ENCODE data around the gene LRRK2. TPM values are rescaled to one million over a fixed set of nuclear protein-coding genes. Genes with fewer than 3 reads are reported as not detected.

The LRRK2 gene
- total and polyA plus RNA-seq, 2 donors from 2014 or later, result 8.6 to 110 TPM

DNA sequence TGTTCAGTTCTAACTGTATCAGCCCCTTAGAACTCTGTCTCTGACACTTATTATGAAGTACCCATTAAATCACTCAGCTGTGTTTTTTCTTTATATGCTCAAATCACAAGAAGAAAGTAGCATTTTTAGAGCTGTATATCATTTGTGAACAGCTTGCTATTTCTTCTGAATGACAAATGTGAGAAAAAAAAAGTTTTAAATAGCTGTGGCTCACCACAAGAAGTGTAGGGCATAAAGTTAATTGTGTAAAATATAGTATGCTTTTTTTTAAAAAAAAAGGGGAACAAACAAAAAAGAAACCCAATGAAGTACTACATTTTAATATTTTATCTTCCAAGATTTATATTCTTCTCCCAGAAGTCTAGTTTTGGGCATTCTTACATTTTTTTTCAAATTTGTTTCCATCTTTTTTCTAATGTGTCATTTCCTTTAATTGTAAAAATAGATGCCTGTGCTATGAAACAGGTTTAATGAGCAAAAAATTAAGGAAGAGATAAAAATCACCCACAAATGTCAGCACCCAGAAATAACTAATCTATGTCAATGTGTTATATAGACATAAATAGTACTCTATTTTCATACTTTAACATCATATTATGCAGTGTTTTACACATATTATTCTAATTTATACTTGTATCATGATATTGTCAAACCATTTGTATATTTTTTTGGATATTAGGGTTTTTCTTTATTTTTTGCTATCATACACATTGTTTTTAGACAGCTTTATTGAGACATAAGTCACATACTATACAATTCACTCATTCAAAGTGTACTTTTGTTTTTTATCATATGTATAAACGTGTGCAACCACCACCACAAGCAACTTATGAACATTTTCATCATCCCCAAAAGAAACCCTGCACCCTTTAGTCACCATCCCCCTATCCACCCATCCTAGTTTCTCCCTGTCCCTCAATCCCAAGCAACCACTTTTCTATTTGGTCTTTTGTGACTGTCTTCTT is 22.4 kb upstream of the LRRK2 start:
- intact Hi-C loops (cut with DNase I), result no loop called here
- Histone ChIP-seq H3K9ac (ENCODE audit: low read length in 3 of 3) (no peak overlapping the region), H3K27ac (ENCODE audit: low read depth in 2 of 2, low read length in 2 of 2) (no peak overlapping the region), H3K4me3 (ENCODE audit: low read length in 3 of 3) (no peak overlapping the region), H3K36me3 (ENCODE audit: control insufficient read depth in 2 of 3, insufficient read depth in 3 of 3, low read length in 3 of 3) (no peaks in the 10 kb centered on the region), H3K9me3 (ENCODE audit: control insufficient read depth in 2 of 3, insufficient read depth in 1 of 3, low read length in 3 of 3) (no peaks in the 10 kb centered on the region), H3K4me1 (ENCODE audit: control insufficient read depth in 2 of 3, insufficient read depth in 2 of 3, low read depth in 1 of 3, low read length in 3 of 3) (no peaks in the 10 kb centered on the region), H3K27me3 (ENCODE audit: control insufficient read depth, insufficient read depth, low read length) (no peaks in the 10 kb centered on the region)
- no peak for TF ChIP-seq CTCF (IDR thresholded peaks at IDR 0.05; ENCODE audit: borderline replicate concordance, extremely low read depth, insufficient read depth)
- FAIRE-seq (no peak), DNase-seq (no peak)

DNA sequence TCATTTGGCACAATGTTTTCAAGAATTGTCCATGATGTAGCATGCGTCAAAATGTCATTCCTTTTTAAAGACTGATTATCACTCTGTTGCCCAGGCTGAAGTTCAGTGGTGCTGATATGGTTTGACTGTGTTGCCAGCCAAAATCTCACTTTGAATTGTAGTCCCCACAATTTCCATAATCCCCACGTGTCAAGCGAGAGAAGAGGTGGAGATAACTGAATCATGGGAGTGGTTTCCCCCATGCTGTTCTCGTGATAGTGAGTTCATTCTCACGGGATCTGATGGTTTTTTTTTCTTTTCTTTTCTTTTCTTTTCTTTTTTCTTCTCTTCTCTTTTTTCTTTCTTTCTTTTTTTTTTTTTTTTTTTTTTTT is 21.8 kb upstream of the LRRK2 start:
- no peak for DNase-seq
- intact Hi-C loops (cut with DNase I), result no loop called here
- Histone ChIP-seq H3K27ac (ENCODE audit: low read depth in 2 of 2, low read length in 2 of 2) (no peak overlapping the region), H3K9me3 (ENCODE audit: control insufficient read depth in 2 of 3, insufficient read depth in 1 of 3, low read length in 3 of 3) (no peaks in the 10 kb centered on the region), H3K9ac (ENCODE audit: low read length in 3 of 3) (no peak overlapping the region), H3K4me3 (ENCODE audit: low read length in 3 of 3) (no peak overlapping the region), H3K4me1 (ENCODE audit: control insufficient read depth in 2 of 3, insufficient read depth in 2 of 3, low read depth in 1 of 3, low read length in 3 of 3) (peaks cover 0 to 4% (median 0%) of the 10 kb centered on the region in 3 donors), H3K36me3 (ENCODE audit: control insufficient read depth in 2 of 3, insufficient read depth in 3 of 3, low read length in 3 of 3) (no peaks in the 10 kb centered on the region), H3K27me3 (ENCODE audit: control insufficient read depth, insufficient read depth, low read length) (no peaks in the 10 kb centered on the region)
- FAIRE-seq, result no peak
- no peak for TF ChIP-seq CTCF (IDR thresholded peaks at IDR 0.05; ENCODE audit: borderline replicate concordance, extremely low read depth, insufficient read depth)

DNA sequence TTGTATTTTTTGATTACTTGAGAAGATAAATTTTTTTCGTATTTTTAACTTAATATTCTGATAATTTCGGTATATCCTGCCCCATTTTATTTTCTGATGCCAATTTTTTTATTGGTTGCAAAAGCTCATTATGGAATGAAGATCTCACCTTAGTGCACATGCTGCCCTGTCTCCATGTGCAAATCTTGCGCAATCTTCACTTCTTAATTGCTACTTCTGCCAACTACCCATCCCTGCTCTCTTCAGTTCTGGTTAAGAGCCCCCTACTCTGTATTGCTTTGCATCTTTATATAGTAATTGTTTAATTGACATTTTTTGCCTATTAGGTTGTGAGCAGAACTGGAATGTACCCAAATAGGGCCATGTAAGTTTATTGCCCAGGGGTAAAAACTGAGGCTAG is 20.5 kb upstream of the LRRK2 start:
- no peaks in the 10 kb centered on the region for H3K27me3 ChIP-seq (ENCODE audit: control insufficient read depth, insufficient read depth, low read length)
- intact Hi-C loops (cut with DNase I), result no loop called here
- H3K4me1 ChIP-seq (ENCODE audit: control insufficient read depth in 2 of 3, insufficient read depth in 2 of 3, low read depth in 1 of 3, low read length in 3 of 3), result peaks cover 0 to 11% (median 0%) of the 10 kb centered on the region in 3 donors
- H3K36me3 ChIP-seq (ENCODE audit: control insufficient read depth in 2 of 3, insufficient read depth in 3 of 3, low read length in 3 of 3), result no peaks in the 10 kb centered on the region
- DNase-seq (no peak), FAIRE-seq (no peak)
- H3K4me3 ChIP-seq (ENCODE audit: low read length in 3 of 3), result no peak overlapping the region
- no peak overlapping the region for H3K27ac ChIP-seq (ENCODE audit: low read depth in 2 of 2, low read length in 2 of 2)
- H3K9me3 ChIP-seq (ENCODE audit: control insufficient read depth in 2 of 3, insufficient read depth in 1 of 3, low read length in 3 of 3), result no peaks in the 10 kb centered on the region
- H3K9ac ChIP-seq (ENCODE audit: low read length in 3 of 3), result no peak overlapping the region
- TF ChIP-seq CTCF (IDR thresholded peaks at IDR 0.05; ENCODE audit: borderline replicate concordance, extremely low read depth, insufficient read depth), result no peak
